GM21576 (cell line): ENCODE results near the gene BMP7.

Experiments
- ATAC-seq: cut with Tn5 transposase; IDR thresholded peaks from one replicate; pipeline ENCODE4 v1.9.1; 2021; ENCODE audit warnings: mild to moderate bottlenecking, moderate library complexity; ENCODE audit not compliant: unreplicated experiment

The BMP7 gene

DNA sequence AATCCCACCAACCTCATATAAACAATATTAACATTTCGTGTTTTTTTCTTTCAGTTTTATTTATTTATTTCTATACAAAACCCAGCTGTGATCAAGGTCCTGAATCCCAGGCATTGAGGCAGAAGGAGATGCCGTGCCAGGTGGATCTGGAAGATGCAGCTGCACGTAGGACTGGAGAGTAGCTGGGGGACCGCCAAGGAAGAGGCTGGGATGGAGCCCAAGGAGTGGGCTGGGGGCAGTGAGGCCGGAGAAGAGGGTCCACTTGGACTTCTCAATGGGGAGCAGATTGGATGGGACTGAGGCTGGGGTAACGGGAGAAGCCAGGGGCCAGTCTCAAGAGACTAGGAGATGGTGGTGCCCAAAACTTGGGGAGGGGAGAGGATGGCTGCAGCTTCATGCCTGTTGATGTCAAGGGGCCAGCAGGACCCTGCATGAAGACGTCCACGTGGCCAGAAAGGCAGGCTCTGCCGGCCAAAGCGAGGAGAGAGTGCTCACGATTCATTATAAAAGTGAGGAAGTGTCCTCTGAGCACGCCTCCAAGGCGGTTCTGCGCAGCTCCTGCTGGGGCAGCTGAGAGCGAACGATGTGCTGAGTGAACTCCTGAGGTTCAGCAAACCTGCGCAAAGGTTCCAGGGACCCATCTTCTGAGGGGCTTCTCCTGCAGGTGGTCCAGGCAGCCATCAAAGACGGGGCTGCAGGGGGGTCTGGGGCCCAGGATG, 110.3 kb downstream of the BMP7 start:
- ATAC-seq = no peak

DNA sequence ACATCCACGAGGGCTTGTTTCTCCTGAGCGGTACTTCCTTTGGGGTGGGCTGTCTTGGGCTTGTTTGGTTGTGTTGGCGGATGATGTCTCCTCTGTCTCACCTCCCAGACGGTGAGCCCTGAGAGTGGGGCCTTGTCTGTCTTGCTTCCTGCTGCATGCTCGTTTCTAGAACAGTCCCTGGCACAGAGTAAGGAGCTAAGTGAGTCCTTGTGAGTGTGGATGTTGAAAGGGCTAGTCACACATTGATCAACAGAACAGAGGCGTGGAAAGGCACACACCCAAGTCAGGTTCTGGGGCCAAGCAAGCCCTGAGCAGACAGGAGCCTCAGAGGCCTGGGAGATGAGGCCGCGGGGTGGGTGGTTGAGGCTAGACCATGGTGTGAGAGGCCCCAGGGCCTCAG, 111.0 kb downstream of the BMP7 start:
- ATAC-seq = no peak

GRCh38 chr20:57153238-57153905, 113.1 kb downstream of the BMP7 start:
- no peak for ATAC-seq

- no peak for ATAC-seq
Observed at GRCh38 chr20:57152557-57152956, 113.9 kb downstream of the BMP7 start.

DNA sequence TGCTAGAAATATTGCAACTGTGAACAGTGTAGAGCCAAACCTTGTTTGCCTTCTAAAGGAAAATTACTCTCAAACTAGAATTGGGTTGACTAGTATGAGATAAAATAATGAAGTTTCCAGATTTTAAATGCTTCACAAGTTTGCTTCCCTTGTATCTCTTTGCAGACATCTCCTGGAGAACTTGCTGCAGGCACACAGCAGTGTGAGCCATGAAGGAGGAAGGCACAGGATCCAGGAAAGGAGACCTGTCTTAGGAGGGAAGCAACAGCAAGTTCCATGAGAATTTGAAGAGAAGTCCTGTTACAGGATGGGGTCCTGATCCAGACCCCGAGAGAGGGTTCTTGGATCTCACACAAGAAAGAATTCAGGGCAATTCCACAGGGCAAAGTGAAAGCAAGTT, 115.9 kb downstream of the BMP7 start:
- ATAC-seq = no peak

DNA sequence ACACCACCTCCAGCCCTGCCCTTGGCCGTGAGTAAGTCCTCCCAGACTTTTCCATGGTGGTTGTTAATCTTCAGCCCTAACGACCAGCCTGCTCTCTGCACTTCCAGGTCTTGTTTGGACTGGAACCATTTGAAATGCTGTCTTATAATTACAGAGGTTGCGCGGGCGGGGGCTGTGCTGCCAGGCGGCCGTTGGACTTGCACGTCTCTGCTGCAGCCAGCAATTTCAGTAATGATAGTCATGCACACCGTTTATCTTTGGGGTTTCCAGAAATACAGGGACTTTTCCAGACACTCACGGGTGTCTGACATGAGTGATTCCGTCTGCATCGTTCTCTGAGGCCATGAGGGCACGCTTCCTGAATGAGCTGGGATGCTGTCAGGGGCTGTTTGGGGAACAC, 118.2 kb downstream of the BMP7 start:
- ATAC-seq = no peak

- ATAC-seq = no peak
Observed at GRCh38 chr20:57147185-57147584, 119.3 kb downstream of the BMP7 start.

DNA sequence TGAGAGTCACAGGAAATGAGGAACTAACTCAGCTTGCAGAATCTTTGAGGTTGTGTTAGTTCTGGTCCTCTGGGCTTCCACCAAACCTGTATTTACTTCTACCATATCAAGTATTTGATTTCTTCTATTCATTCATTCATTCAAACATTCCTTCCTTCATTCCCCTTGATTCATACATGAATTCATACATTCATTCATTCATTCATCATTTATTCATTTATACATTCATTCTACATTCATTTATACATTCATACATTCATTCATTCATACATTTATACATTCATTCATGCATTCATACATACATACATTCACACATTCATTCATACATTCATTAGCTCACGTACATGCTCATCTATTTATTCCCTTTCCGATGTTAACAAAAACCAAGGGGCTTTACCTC, 120.3 kb downstream of the BMP7 start:
- no peak for ATAC-seq

DNA sequence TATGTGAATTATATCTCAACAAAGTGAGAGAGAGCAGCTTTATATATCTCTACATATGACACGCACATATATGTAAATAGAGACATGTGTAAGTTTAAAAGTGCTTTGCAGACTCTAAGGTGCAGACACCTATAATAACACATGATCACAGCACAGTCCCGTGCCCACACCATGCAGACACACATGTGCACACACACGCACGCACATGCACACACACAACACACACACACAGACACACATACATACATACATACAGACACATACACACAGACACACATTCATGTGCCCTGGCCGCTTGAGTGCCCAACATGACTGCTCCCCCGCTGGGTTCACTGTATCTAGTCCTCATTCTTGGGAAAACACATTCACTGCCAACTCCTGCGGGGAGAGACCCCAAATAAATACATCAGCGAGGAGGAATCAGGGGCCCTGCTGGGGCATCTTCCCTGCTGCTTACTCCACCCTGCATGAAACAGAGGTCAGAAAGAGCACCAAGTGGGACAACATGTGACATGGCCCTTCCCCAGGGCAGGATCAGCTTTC, 121.3 kb downstream of the BMP7 start:
- no peak for ATAC-seq

DNA sequence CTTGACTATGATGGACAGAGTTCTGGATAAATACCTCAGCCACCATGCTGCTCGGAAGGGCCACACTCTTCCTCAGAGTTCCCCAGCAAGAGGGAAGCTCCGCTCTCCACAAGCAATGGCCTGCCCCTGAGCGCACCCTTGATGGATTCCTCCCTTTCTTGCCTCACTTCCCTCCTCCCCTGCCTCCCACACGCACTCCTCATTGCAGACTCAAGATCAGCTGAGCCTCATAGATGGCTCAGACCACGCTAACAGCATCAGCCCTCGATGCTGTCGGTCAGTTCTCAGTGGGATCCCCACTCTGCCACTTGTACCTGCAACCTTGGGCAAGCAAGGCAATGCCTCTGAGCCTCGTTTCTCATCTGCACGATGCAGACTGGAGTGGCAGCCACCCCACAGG, 123.3 kb downstream of the BMP7 start:
- ATAC-seq = no peak

DNA sequence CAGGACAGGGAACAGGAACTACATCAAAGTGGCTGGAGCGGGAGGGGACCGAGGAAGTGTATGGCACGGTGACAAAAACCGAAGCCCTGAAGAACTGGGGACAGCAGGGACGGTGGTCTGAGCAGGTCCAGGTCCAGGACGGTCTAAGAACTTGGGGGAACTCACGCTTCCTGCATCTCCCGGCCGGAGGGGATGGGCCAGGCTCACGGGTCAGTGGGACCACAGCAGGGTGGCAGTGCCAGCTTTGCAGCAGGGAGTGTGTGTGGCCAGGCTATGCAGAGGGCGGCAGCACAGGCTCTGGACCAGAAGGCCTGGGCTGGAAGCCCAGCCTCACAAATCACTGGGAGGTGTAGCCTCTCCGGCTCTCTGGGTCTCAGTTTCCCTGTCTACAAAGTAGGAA, 123.8 kb downstream of the BMP7 start:
- ATAC-seq = no peak

GRCh38 chr20:57141492-57141891, 124.9 kb downstream of the BMP7 start:
- ATAC-seq = no peak

- no peak for ATAC-seq
Observed at GRCh38 chr20:57140416-57140965, 126.0 kb downstream of the BMP7 start.

- no peak for ATAC-seq
Observed at GRCh38 chr20:57139342-57140093, 126.9 kb downstream of the BMP7 start.

- ATAC-seq = no peak
Observed at GRCh38 chr20:57138198-57138995, 128.0 kb downstream of the BMP7 start.

- no peak for ATAC-seq
Observed at GRCh38 chr20:57137676-57138075, 128.8 kb downstream of the BMP7 start.

DNA sequence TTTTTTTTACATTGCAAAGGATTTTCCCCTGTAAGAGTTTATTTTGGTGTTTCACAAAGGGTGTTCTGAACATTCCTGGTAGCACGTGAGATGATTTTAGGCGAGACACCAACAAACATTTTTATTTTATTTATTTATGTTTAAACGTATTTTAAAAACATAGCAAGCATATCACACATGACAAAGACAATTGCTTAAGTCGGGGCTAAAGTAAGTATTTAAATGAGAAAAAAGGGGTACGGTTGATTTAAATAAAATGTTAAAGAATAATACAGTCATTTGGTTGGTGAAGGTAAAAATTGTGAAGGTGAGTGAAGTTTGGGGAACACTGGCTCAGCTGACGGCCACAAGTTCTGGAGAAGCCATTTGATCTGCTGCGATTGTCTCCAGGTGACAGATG, 129.7 kb downstream of the BMP7 start:
- no peak for ATAC-seq

GRCh38 chr20:57135875-57136274, 130.6 kb downstream of the BMP7 start:
- ATAC-seq = no peak

GRCh38 chr20:57134804-57135203, 131.6 kb downstream of the BMP7 start:
- ATAC-seq = no peak

- no peak for ATAC-seq
Observed at GRCh38 chr20:57133926-57134650, 132.4 kb downstream of the BMP7 start.
